SK-N-SH (cell line): ENCODE measurements around the gene PIGM. TPM values are rescaled to one million over a fixed set of nuclear protein-coding genes. Genes with fewer than 3 reads are reported as not detected.

ENCODE experiments used
- CTCF ChIA-PET: fragments of 300-600, 350-600 bp; formaldehyde crosslinking; extraction: SDS; loops from one replicate; lab custom pipeline; 2021; lab: Yijun Ruan, JAX
- POLR2A ChIA-PET: fragments of 350-600 bp; sonication (Branson Sonifier 250); formaldehyde crosslinking; extraction: SDS; loops from one replicate; lab custom pipeline; 2020; ENCODE audit warnings: antibody characterized with exemption, inconsistent platforms; lab: Yijun Ruan, JAX
- DNase-seq: peaks from one replicate; pipeline ENCODE4 v3.0.0; 2012
- H2AFZ ChIP-seq: fragments of 200-600 bp; sonication (generic); 2 replicates; pipeline ENCODE4 v1.8.1; 2016; ENCODE audit warnings: antibody characterized with exemption, mild to moderate bottlenecking, low read depth
- H3F3A ChIP-seq: fragments of 200-600 bp; sonication (generic); replicated peaks from 2 replicates; pipeline ENCODE3; 2016; ENCODE audit warnings: antibody characterized with exemption, mild to moderate bottlenecking; ENCODE audit not compliant: insufficient read depth
- H3K27ac ChIP-seq, 2 experiments: fragments of 200-500 bp in 1 of 2; fragments of 200-600 bp in 1 of 2; sonication (Bioruptor generic) in 1 of 2; sonication (generic), shearing (Covaris generic) in 1 of 2; 2 replicates each; pipeline versions ENCODE4 v1.5.1 to v1.6.1; 2014 to 2016; ENCODE audit warnings: low read depth in 2 of 2, inconsistent platforms in 1 of 2, low read length in 1 of 2, mild to moderate bottlenecking in 1 of 2, mixed read lengths in 1 of 2
- H3K27me3 ChIP-seq: fragments of 200-600 bp; sonication (generic), shearing (Covaris generic); 2 replicates; pipeline ENCODE4 v1.6.1; 2016; ENCODE audit warnings: mixed run types; ENCODE audit not compliant: insufficient read depth
- H3K36me3 ChIP-seq, 2 experiments: fragments of 200-500 bp in 1 of 2; fragments of 200-600 bp in 1 of 2; sonication (Bioruptor generic) in 1 of 2; sonication (generic) in 1 of 2; replicated peaks in 1 of 2; 2 replicates each; pipeline versions ENCODE3 to v1.5.1; 2014 to 2016; ENCODE audit warnings: low read length in 1 of 2, mild to moderate bottlenecking in 1 of 2; ENCODE audit not compliant: insufficient read depth in 2 of 2, control insufficient read depth in 1 of 2
- H3K4me1 ChIP-seq, 2 experiments: fragments of 200-500 bp in 1 of 2; fragments of 200-600 bp in 1 of 2; sonication (Bioruptor generic) in 1 of 2; sonication (generic), shearing (Covaris generic) in 1 of 2; 2 replicates each; pipeline versions ENCODE4 v1.5.1 to v1.6.1; 2014 to 2016; ENCODE audit warnings: low read depth in 1 of 2, low read length in 1 of 2, mixed run types in 1 of 2; ENCODE audit not compliant: insufficient read depth in 2 of 2, control insufficient read depth in 1 of 2
- H3K4me2 ChIP-seq: fragments of 200-600 bp; sonication (generic), shearing (Covaris generic); 2 replicates; pipeline ENCODE4 v1.6.1; 2017; ENCODE audit warnings: mixed run types
- H3K4me3 ChIP-seq, 2 experiments: fragments of 200-500 bp in 1 of 2; fragments of 200-600 bp in 1 of 2; sonication (Bioruptor generic) in 1 of 2; sonication (generic), shearing (Covaris generic) in 1 of 2; 2 replicates each; pipeline versions ENCODE4 v1.5.1 to v1.8.1; 2014 to 2016; ENCODE audit warnings: low read depth in 2 of 2, inconsistent platforms in 1 of 2, low read length in 1 of 2, mild to moderate bottlenecking in 1 of 2, mixed read lengths in 1 of 2, moderate library complexity in 1 of 2
- H3K79me2 ChIP-seq: fragments of 200-600 bp; sonication (generic); 2 replicates; pipeline ENCODE4 v1.8.1; 2017; ENCODE audit warnings: mild to moderate bottlenecking; ENCODE audit not compliant: insufficient read depth
- H3K9ac ChIP-seq: fragments of 200-600 bp; sonication (generic); 2 replicates; pipeline ENCODE4 v1.6.1; 2017; ENCODE audit warnings: mixed run types
- H3K9me2 ChIP-seq: fragments of 200-600 bp; sonication (generic); 2 replicates; pipeline ENCODE4 v1.6.1; 2017; ENCODE audit warnings: mixed run types
- H3K9me3 ChIP-seq: fragments of 200-600 bp; sonication (generic); 2 replicates; pipeline ENCODE4 v1.6.1; 2017; ENCODE audit warnings: mixed run types, mild to moderate bottlenecking, moderate library complexity
- H4K20me1 ChIP-seq: fragments of 200-600 bp; sonication (generic); 2 replicates; pipeline ENCODE4 v1.6.1; 2017; ENCODE audit warnings: mild to moderate bottlenecking, mixed run types; ENCODE audit not compliant: insufficient read depth
- CTCF ChIP-seq: fragments of 200-600 bp; sonication (generic); IDR thresholded peaks from 2 replicates; pipeline ENCODE4 v1.6.1; 2017; ENCODE audit warnings: antibody characterized with exemption, mild to moderate bottlenecking, moderate library complexity
- ELF1 ChIP-seq: IDR thresholded peaks from 2 replicates; pipeline ENCODE4 v1.4.0; 2012
- EP300 ChIP-seq, 2 experiments: IDR thresholded peaks; 2 replicates each; pipeline versions ENCODE4 v1.4.0 to v1.6.1; 2012; ENCODE audit warnings: borderline replicate concordance in 1 of 2, low read depth in 1 of 2, low read length in 1 of 2
- FOSL2 ChIP-seq: IDR thresholded peaks from 2 replicates; pipeline ENCODE4 v1.4.0; 2012; ENCODE audit warnings: low read depth, mild to moderate bottlenecking, moderate library complexity, borderline replicate concordance
- FOXJ3 ChIP-seq: sonication (generic); formaldehyde crosslinking; IDR thresholded peaks from 2 replicates; pipeline ENCODE4 v1.5.1; 2020; ENCODE audit warnings: mild to moderate bottlenecking, missing genetic modification reagents
- GABPA ChIP-seq: IDR thresholded peaks from 2 replicates; pipeline ENCODE4 v1.4.0; 2012; ENCODE audit warnings: low read depth, mild to moderate bottlenecking
- JUND ChIP-seq: IDR thresholded peaks from 2 replicates; pipeline ENCODE4 v1.4.0; 2012
- MEF2A ChIP-seq: IDR thresholded peaks from 2 replicates; pipeline ENCODE4 v1.4.0; 2012; ENCODE audit warnings: low read depth, borderline replicate concordance
- NRF1 ChIP-seq: IDR thresholded peaks from 2 replicates; pipeline ENCODE4 v1.6.1; 2012; ENCODE audit warnings: low read depth, mild to moderate bottlenecking, low read length
- PBX3 ChIP-seq: IDR thresholded peaks from 2 replicates; pipeline ENCODE4; 2012
- POLR2AphosphoS5 ChIP-seq: IDR thresholded peaks from 2 replicates; pipeline ENCODE4 v1.6.1; 2012; ENCODE audit warnings: low read depth, low read length
- RCOR1 ChIP-seq: fragments of 150-350 bp; IDR thresholded peaks from 2 replicates; pipeline ENCODE4 v1.6.1; 2017; ENCODE audit warnings: antibody characterized with exemption, low read length
- REST ChIP-seq: IDR thresholded peaks from 2 replicates; pipeline ENCODE4 v1.6.1; 2012; ENCODE audit warnings: mild to moderate bottlenecking, low read depth, low read length, moderate library complexity
- RFX5 ChIP-seq: IDR thresholded peaks from 2 replicates; pipeline ENCODE4 v1.6.1; 2012; ENCODE audit warnings: mild to moderate bottlenecking, improper control_type of control experiment, low read length
- RXRA ChIP-seq: IDR thresholded peaks from 2 replicates; pipeline ENCODE4 v1.4.0; 2012; ENCODE audit warnings: low read depth, mild to moderate bottlenecking, borderline replicate concordance
- SMC3 ChIP-seq: IDR thresholded peaks from 2 replicates; pipeline ENCODE4 v1.6.1; 2012; ENCODE audit warnings: low read depth, low read length, improper control_type of control experiment
- TCF12 ChIP-seq: IDR thresholded peaks from 2 replicates; pipeline ENCODE4 v1.4.0; 2012
- WGBS: methylation state at CpG from one replicate; pipeline ENCODE4 v1.1.6; 2017; ENCODE audit warnings: low lambda C conversion rate; 5-methylcytosine and 5-hydroxymethylcytosine counted together
- polyA plus RNA-seq, 3 experiments: library from polyadenylated mRNA; depleted of rRNA; stranded (reverse); fragments of >200 nt; gene quantifications; 2 replicates each; pipeline ENCODE4 v1.2.3, GENCODE V29; 2012

PIGM gene
- polyA plus RNA-seq, 1 of the 3 experiments (the other 2 are of a cell fraction) = 4.0 TPM

- Histone ChIP-seq H3K27ac (no peak overlapping the region), H3K4me2 (no peak overlapping the region), H3K27me3 (no peaks in the 10 kb centered on the region), H2AFZ (no peak overlapping the region), H3K9me3 (no peaks in the 10 kb centered on the region), H3K36me3 (peaks cover 7 to 12% of the 10 kb centered on the region in 2 experiments), H3F3A (no peaks in the 10 kb centered on the region), H3K4me3 (no peak overlapping the region), H3K9ac (no peak overlapping the region), H3K9me2 (no peaks in the 10 kb centered on the region), H3K79me2 (peaks cover 6% of the 10 kb centered on the region; the same call in 1 of the 2 replicates), H3K4me1 (peaks cover 0 to 6% of the 10 kb centered on the region in 2 experiments; a peak in 2 of 4 replicates), H4K20me1 (no peaks in the 10 kb centered on the region)
- TF ChIP-seq CTCF (no peak), POLR2AphosphoS5 (no peak), GABPA (no peak), SMC3 (no peak), EP300 (IDR thresholded peaks at IDR 0.05; ENCODE audit: borderline replicate concordance in 1 of 2, low read depth in 1 of 2, low read length in 1 of 2) (no peak), NRF1 (no peak), TCF12 (no peak), FOSL2 (no peak), FOXJ3 (CRISPR knock-in tag) (no peak), RCOR1 (no peak), JUND (no peak), PBX3 (no peak), REST (no peak), ELF1 (no peak), MEF2A (no peak), RFX5 (no peak), RXRA (no peak)
- CTCF ChIA-PET = interaction anchor here (2.3 to 4.1 kb wide), 2 partner anchors 19 to 89 kb away, joined by 9 to 67 read pairs; no protein-coding TSS in a partner anchor
- no peak for DNase-seq
- WGBS = 95% methylated on average over 1 of the region's 1 CpG
- POLR2A ChIA-PET = no interaction called here
Measured at GRCh38 chr1:160025314-160025713, 6.5 kb downstream of the PIGM start.
